Skeletal muscle tissue (tissue), 4 donors: ENCODE data around the gene PLCE1. TPM values are rescaled to one million over a fixed set of nuclear protein-coding genes. Genes with fewer than 3 reads are reported as not detected.
"Not testable (repeated sequence)": the region's sequence is repeated elsewhere in the genome, so short reads cannot be mapped to it uniquely, and the experiment has no call there.

Experiments
- H3K27ac ChIP-seq: one replicate; pipeline ENCODE4 v1.7.0; 2013; ENCODE audit warnings: mild to moderate bottlenecking, low read depth, low read length, inconsistent platforms
- H3K27me3 ChIP-seq, 3 donors: one replicate each; pipeline ENCODE4 v1.7.0; 2013; ENCODE audit warnings: low read length in 3 of 3; ENCODE audit not compliant: control insufficient read depth in 3 of 3, insufficient read depth in 3 of 3
- H3K36me3 ChIP-seq, 3 donors: one replicate each; pipeline ENCODE4 v1.7.0; 2013; ENCODE audit warnings: low read length in 3 of 3; ENCODE audit not compliant: control insufficient read depth in 3 of 3, insufficient read depth in 3 of 3
- H3K4me1 ChIP-seq, 3 donors: one replicate each; pipeline ENCODE4 v1.7.0; 2013; ENCODE audit warnings: low read length in 3 of 3, mild to moderate bottlenecking in 3 of 3; ENCODE audit not compliant: control insufficient read depth in 3 of 3, insufficient read depth in 3 of 3
- H3K4me3 ChIP-seq, 3 donors: one replicate each; pipeline ENCODE4 v1.7.0; 2013; ENCODE audit warnings: low read length in 3 of 3
- H3K9ac ChIP-seq, 3 donors: one replicate each; pipeline ENCODE4 v1.7.0; 2013; ENCODE audit warnings: low read length in 3 of 3, mild to moderate bottlenecking in 3 of 3, moderate library complexity in 2 of 3, low read depth in 1 of 3
- H3K9me3 ChIP-seq, 3 donors: one replicate each; pipeline ENCODE4 v1.7.0; 2013; ENCODE audit warnings: low read length in 3 of 3; ENCODE audit not compliant: control insufficient read depth in 3 of 3
- total RNA-seq: library from RNA; depleted of rRNA; stranded (reverse); fragments of >200 nt; gene quantifications from one replicate; pipeline ENCODE4 v1.2.3, GENCODE V29; 2014
- donor health status: Osteomylitis.

The PLCE1 gene
- total RNA-seq, 1 donor from 2014 or later = 29.2 TPM

DNA sequence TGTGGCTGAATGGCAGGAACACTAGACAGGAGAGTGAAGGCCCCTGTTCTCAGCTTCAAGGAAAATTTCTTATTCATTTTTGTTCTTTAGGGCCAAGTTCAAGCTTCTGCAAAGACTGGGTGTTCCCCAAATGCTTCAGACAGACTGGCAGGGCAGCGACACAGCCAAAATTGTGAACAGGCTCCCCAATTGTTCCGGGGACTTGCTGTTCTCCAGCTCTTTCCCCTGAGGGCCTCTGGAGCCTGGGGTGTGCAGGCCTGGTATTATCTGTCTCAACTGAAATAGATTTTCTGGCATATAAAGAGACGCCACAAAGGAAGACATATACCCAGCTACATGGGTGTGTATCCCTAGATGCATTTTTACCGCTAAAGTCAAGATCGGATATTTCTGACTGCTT, 30.3 kb upstream of the PLCE1 start:
- Histone ChIP-seq H3K9me3 (no peaks in the 10 kb centered on the region), H3K36me3 (no peaks in the 10 kb centered on the region), H3K4me3 (no peak overlapping the region), H3K27ac (no peak overlapping the region), H3K4me1 (peaks cover 6 to 16% (median 9%) of the 10 kb centered on the region in 3 donors), H3K9ac (no peak overlapping the region), H3K27me3 (no peaks in the 10 kb centered on the region)

DNA sequence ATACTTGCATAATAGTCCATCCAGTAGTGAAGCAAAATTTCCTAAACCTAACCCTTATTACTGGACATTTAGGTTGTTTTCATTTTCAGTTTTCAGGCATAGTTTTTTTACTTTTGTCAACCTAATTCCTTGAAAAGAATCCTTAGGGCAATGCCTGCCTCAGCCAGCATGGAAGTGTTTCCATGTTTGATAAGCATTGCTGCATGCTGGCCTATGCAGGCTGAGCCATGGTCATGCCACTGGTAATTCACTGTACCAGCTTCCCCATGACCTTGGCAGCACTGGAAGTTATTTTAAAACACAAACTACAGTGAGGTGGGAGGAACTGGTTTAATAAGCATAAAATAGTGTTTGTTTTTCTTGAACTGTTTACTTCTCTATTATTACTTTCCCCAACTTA, 27.8 kb upstream of the PLCE1 start:
- H3K27me3 ChIP-seq = no peaks in the 10 kb centered on the region
- peaks cover 2 to 5% (median 2%) of the 10 kb centered on the region in 3 donors for H3K4me1 ChIP-seq
- H3K27ac ChIP-seq = no peak overlapping the region
- no peaks in the 10 kb centered on the region for H3K9me3 ChIP-seq
- no peak overlapping the region for H3K9ac ChIP-seq
- no peak overlapping the region for H3K4me3 ChIP-seq
- H3K36me3 ChIP-seq = no peaks in the 10 kb centered on the region

DNA sequence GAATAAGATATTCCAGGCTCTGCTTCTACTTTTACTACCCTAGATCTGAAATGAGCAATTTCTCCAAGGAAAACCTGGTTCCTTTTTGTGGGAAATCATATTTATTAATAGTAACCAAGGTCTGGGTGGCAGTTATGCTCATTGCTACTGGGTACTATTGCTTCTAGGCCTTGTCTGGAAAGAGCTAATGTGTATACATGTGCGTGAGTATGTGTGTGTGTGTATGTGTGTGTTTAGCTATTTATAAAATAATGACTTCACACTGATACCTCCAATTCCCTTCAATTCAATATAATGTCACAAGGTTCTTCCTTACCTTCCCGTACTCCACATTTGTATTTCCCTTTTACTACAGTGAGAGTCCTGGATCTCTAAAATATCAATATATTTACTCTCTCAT, 26.0 kb upstream of the PLCE1 start:
- H3K36me3 ChIP-seq = no peaks in the 10 kb centered on the region
- no peaks in the 10 kb centered on the region for H3K27me3 ChIP-seq
- H3K9ac ChIP-seq = no peak overlapping the region
- H3K4me1 ChIP-seq = peaks cover 2 to 5% (median 2%) of the 10 kb centered on the region in 3 donors
- no peak overlapping the region for H3K27ac ChIP-seq
- no peak overlapping the region for H3K4me3 ChIP-seq
- H3K9me3 ChIP-seq = no peaks in the 10 kb centered on the region

GRCh38 chr10:93968540-93968945, 25.2 kb upstream of the PLCE1 start:
- Histone ChIP-seq H3K36me3 (no peaks in the 10 kb centered on the region), H3K4me3 (no peak overlapping the region), H3K27ac (peak overlapping the region; percentile 59), H3K9ac (no peak overlapping the region), H3K27me3 (no peaks in the 10 kb centered on the region), H3K4me1 (peaks cover 2 to 5% (median 2%) of the 10 kb centered on the region in 3 donors), H3K9me3 (no peaks in the 10 kb centered on the region)

GRCh38 chr10:93970433-93971010, 23.2 kb upstream of the PLCE1 start:
- not testable (repeated sequence) for H3K4me1 ChIP-seq, H3K27me3 ChIP-seq, H3K9me3 ChIP-seq, H3K9ac ChIP-seq, H3K27ac ChIP-seq, H3K4me3 ChIP-seq, H3K36me3 ChIP-seq

GRCh38 chr10:93973748-93974445, 19.8 kb upstream of the PLCE1 start:
- Histone ChIP-seq H3K27me3 (no peaks in the 10 kb centered on the region), H3K36me3 (no peaks in the 10 kb centered on the region), H3K9me3 (no peaks in the 10 kb centered on the region), H3K4me1 (no peaks in the 10 kb centered on the region), H3K27ac (no peak overlapping the region), H3K9ac (no peak overlapping the region), H3K4me3 (no peak overlapping the region)

- Histone ChIP-seq H3K9me3 (no peaks in the 10 kb centered on the region), H3K36me3 (no peaks in the 10 kb centered on the region), H3K4me3 (no peak overlapping the region), H3K9ac (no peak overlapping the region), H3K27ac (no peak overlapping the region), H3K4me1 (no peaks in the 10 kb centered on the region), H3K27me3 (no peaks in the 10 kb centered on the region)
Observed at GRCh38 chr10:93977442-93977841, 16.3 kb upstream of the PLCE1 start.

GRCh38 chr10:93980486-93980885, 13.2 kb upstream of the PLCE1 start:
- Histone ChIP-seq H3K9me3 (no peaks in the 10 kb centered on the region), H3K4me3 (no peak overlapping the region), H3K4me1 (no peaks in the 10 kb centered on the region), H3K27me3 (no peaks in the 10 kb centered on the region), H3K36me3 (no peaks in the 10 kb centered on the region), H3K27ac (no peak overlapping the region), H3K9ac (no peak overlapping the region)

- no peak overlapping the region for H3K27ac ChIP-seq
Observed at GRCh38 chr10:93991114-93991513, 2.6 kb upstream of the PLCE1 start.

GRCh38 chr10:93991596-93992284, 2.0 kb upstream of the PLCE1 start:
- Histone ChIP-seq H3K36me3 (no peaks in the 10 kb centered on the region), H3K9me3 (no peaks in the 10 kb centered on the region), H3K9ac (no peak overlapping the region), H3K4me3 (no peak overlapping the region), H3K4me1 (peaks cover 11 to 34% (median 16%) of the 10 kb centered on the region in 3 donors), H3K27me3 (no peaks in the 10 kb centered on the region), H3K27ac (peak overlapping the region; percentile 60)

More at GRCh38 chr10:93991114-93991513, 2.6 kb upstream of the PLCE1 start:
- H3K4me1 ChIP-seq = peaks cover 11 to 34% (median 16%) of the 10 kb centered on the region in 3 donors
- H3K4me3 ChIP-seq = no peak overlapping the region
- H3K27me3 ChIP-seq = no peaks in the 10 kb centered on the region
- H3K9me3 ChIP-seq = no peaks in the 10 kb centered on the region
- H3K9ac ChIP-seq = no peak overlapping the region
- H3K36me3 ChIP-seq = no peaks in the 10 kb centered on the region
